Endodermal cell (in vitro differentiated cells): ENCODE results near the gene CLDN10. TPM values are rescaled to one million over a fixed set of nuclear protein-coding genes. Genes with fewer than 3 reads are reported as not detected.
"Not testable (repeated sequence)": the region's sequence is repeated elsewhere in the genome, so short reads cannot be mapped to it uniquely, and the experiment has no call there.

ENCODE experiments used
- DNase-seq: peaks from one replicate; pipeline ENCODE4 v3.0.0-alpha.2; 2017
- H3K27ac ChIP-seq: 2 replicates; pipeline ENCODE4 v1.5.1; 2013; ENCODE audit warnings: mild to moderate bottlenecking, low read depth, low read length, moderate library complexity
- H3K27me3 ChIP-seq: 2 replicates; pipeline ENCODE4 v1.6.1; 2013; ENCODE audit warnings: mild to moderate bottlenecking, low read length, moderate library complexity; ENCODE audit not compliant: insufficient read depth, control insufficient read depth, poor library complexity, severe bottlenecking
- H3K36me3 ChIP-seq: 2 replicates; pipeline ENCODE4 v1.7.0; 2013; ENCODE audit warnings: mild to moderate bottlenecking, low read length, moderate library complexity; ENCODE audit not compliant: control insufficient read depth, insufficient read depth
- H3K4me1 ChIP-seq: one replicate; pipeline ENCODE4 v1.7.0; 2013; ENCODE audit warnings: low read length; ENCODE audit not compliant: control insufficient read depth, insufficient read depth
- H3K4me3 ChIP-seq: 2 replicates; pipeline ENCODE4 v1.5.1; 2013; ENCODE audit warnings: mild to moderate bottlenecking, low read length, moderate library complexity
- H3K9ac ChIP-seq: 2 replicates; pipeline ENCODE4 v1.6.1; 2013; ENCODE audit warnings: mild to moderate bottlenecking, low read length, moderate library complexity; ENCODE audit not compliant: poor library complexity, severe bottlenecking; ENCODE audit errors: extremely low read depth
- H3K9me3 ChIP-seq: 2 replicates; pipeline ENCODE4 v1.6.1; 2013; ENCODE audit warnings: mild to moderate bottlenecking, low read length, moderate library complexity; ENCODE audit not compliant: control insufficient read depth
- H3K27ac Mint-ChIP-seq: 2 replicates; pipeline ENCODE4 v1.8.0; 2020; ENCODE audit warnings: mixed read lengths
- H3K27me3 Mint-ChIP-seq: 2 replicates; pipeline ENCODE4 v1.8.0; 2021; ENCODE audit warnings: mild to moderate bottlenecking, mixed read lengths; ENCODE audit not compliant: insufficient read depth
- H3K36me3 Mint-ChIP-seq: 2 replicates; pipeline ENCODE4 v1.8.0; 2020; ENCODE audit warnings: low read depth, mixed read lengths
- H3K4me1 Mint-ChIP-seq: 2 replicates; pipeline ENCODE4 v1.8.0; 2020; ENCODE audit warnings: mixed read lengths
- H3K4me3 Mint-ChIP-seq: 2 replicates; pipeline ENCODE4 v1.8.0; 2020; ENCODE audit warnings: mild to moderate bottlenecking, moderate library complexity, mixed read lengths
- H3K9me3 Mint-ChIP-seq: 2 replicates; pipeline ENCODE4 v1.8.0; 2020; ENCODE audit warnings: mild to moderate bottlenecking, mixed read lengths
- CTCF ChIP-seq: fragments of 200-600 bp; sonication (generic); conservative IDR thresholded peaks from 2 replicates; pipeline ENCODE4 v1.5.0; 2021; ENCODE audit warnings: antibody characterized with exemption, mild to moderate bottlenecking
- WGBS, 2 experiments: methylation state at CpG; one replicate each; pipeline versions ENCODE4 v1.1.5 to v1.1.7; 2013; ENCODE audit warnings: missing lambda C conversion rate in 2 of 2, mixed read lengths in 1 of 2; ENCODE audit not compliant: insufficient coverage in 1 of 2, insufficient read length in 1 of 2; 5-methylcytosine and 5-hydroxymethylcytosine counted together
- total RNA-seq, 2 donors: library from RNA; stranded (reverse); fragmentation: NEBNext Ultra II Directional in 1 of 2; extraction: Animal tissue kit (Norgen Biotek cat#: 25700) in 1 of 2; gene quantifications; 2 replicates in 1 of 2; 3 replicates in 1 of 2; pipeline ENCODE4 v1.2.1, GENCODE V29; 2021

Gene CLDN10
- total RNA-seq, 2 donors from 2014 or later = 4.6 to 10.6 TPM

DNA sequence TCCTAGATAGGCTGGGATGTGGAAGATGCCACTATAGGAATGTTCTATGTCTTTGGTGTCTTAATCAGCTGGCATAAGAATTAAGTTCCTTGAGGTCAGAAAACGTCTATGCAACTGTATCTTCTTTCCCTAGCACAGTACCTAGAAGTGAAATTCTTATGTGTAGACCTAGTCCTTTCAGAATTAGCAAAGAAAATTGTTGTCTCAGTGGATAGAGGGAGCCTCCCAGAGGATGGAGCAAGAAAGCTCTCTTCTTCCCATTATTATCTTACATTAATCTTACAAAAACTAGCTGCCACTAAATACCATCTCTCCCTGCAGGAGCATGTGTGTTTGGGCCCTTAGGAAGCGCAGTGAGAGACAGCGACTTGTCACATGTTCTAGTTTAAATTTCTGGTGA lies 11.6 kb downstream of the CLDN10 start:
- DNase-seq = no peak
- peaks cover 7% of the 10 kb centered on the region for H3K9me3 Mint-ChIP-seq

GRCh38 chr13:95564733-95565291 lies 12.3 kb downstream of the CLDN10 start:
- DNase-seq = no peak
- Histone ChIP-seq H3K36me3 (no peaks in the 10 kb centered on the region), H3K27me3 (no peaks in the 10 kb centered on the region), H3K9ac (no peak overlapping the region), H3K4me1 (no peaks in the 10 kb centered on the region), H3K4me3 (no peak overlapping the region), H3K27ac (no peak overlapping the region), H3K9me3 (no peaks in the 10 kb centered on the region)
- Mint-ChIP-seq H3K4me1 (peaks cover 10% of the 10 kb centered on the region), H3K36me3 (no peaks in the 10 kb centered on the region), H3K9me3 (peaks cover 7% of the 10 kb centered on the region), H3K27me3 (no peaks in the 10 kb centered on the region), H3K4me3 (no peak overlapping the region), H3K27ac (no peak overlapping the region)
- 74 to 77% methylated on average over 5 of the region's 5 CpGs for WGBS, 2 experiments
- TF ChIP-seq CTCF = no peak

More for the DNA sequence above, 11.6 kb downstream of the CLDN10 start:
- Histone ChIP-seq H3K36me3 (no peaks in the 10 kb centered on the region), H3K4me1 (no peaks in the 10 kb centered on the region), H3K9ac (no peak overlapping the region), H3K27me3 (no peaks in the 10 kb centered on the region), H3K4me3 (no peak overlapping the region), H3K9me3 (no peaks in the 10 kb centered on the region), H3K27ac (no peak overlapping the region)
- Mint-ChIP-seq H3K27ac (peak overlapping the region; percentile 23), H3K4me3 (no peak overlapping the region), H3K4me1 (peaks cover 10% of the 10 kb centered on the region), H3K36me3 (no peaks in the 10 kb centered on the region), H3K27me3 (no peaks in the 10 kb centered on the region)
- 77 to 83% methylated on average over 2 to 3 of the region's 3 CpGs for WGBS, 2 experiments
- peak; percentile 47 for TF ChIP-seq CTCF

DNA sequence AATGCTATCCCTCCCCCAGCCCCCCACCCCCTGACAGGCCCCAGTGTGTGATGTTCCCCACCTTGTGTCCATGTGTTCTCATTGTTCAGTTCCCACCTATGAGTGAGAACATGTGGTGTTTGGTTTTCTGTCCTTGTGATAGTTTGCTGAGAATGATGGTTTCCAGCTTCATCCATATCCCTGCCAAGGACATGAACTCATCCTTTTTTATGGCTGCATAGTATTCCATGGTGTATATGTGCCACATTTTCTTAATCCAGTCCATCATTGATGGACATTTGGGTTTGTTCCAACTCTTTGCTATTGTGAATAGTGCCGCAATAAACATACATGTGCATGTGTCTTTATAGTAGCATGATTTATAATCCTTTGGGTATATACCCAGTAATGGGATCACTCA lies 13.2 kb downstream of the CLDN10 start:
- not testable (repeated sequence) for H3K36me3 ChIP-seq, H3K27me3 ChIP-seq, H3K27ac ChIP-seq, DNase-seq, H3K27ac Mint-ChIP-seq, H3K9me3 Mint-ChIP-seq, H3K9me3 ChIP-seq, H3K4me3 Mint-ChIP-seq, H3K36me3 Mint-ChIP-seq, H3K4me1 ChIP-seq, H3K4me3 ChIP-seq, H3K27me3 Mint-ChIP-seq, H3K9ac ChIP-seq
- 100% methylated on average over 1 of the region's 1 CpG; no CpG with 5 or more reads in 1 of the 2 experiments for WGBS, 2 experiments
- peaks cover 10% of the 10 kb centered on the region for H3K4me1 Mint-ChIP-seq

GRCh38 chr13:95568131-95568530 lies 15.6 kb downstream of the CLDN10 start:
- no peak for DNase-seq
- Mint-ChIP-seq H3K27me3 (no peaks in the 10 kb centered on the region), H3K9me3 (peaks cover 7% of the 10 kb centered on the region), H3K36me3 (no peaks in the 10 kb centered on the region), H3K4me1 (peaks cover 10% of the 10 kb centered on the region), H3K27ac (no peak overlapping the region), H3K4me3 (no peak overlapping the region)
- Histone ChIP-seq H3K36me3 (no peaks in the 10 kb centered on the region), H3K9me3 (no peaks in the 10 kb centered on the region), H3K4me1 (no peaks in the 10 kb centered on the region), H3K4me3 (no peak overlapping the region), H3K27me3 (no peaks in the 10 kb centered on the region), H3K9ac (no peak overlapping the region), H3K27ac (no peak overlapping the region)
- no peak for TF ChIP-seq CTCF
- WGBS, 2 experiments = 94 to 97% methylated on average over 2 of the region's 2 CpGs
